HepG2 (cell line): ENCODE results near the gene COG5. TPM values are rescaled to one million over a fixed set of nuclear protein-coding genes. Genes with fewer than 3 reads are reported as not detected.

ENCODE experiments used
- ARID2 ChIP-seq: sonication (generic); formaldehyde crosslinking; IDR thresholded peaks from 2 replicates; pipeline ENCODE4 v1.8.1; 2022; ENCODE audit warnings: mild to moderate bottlenecking, missing genetic modification reagents, borderline replicate concordance
- ARNT2 ChIP-seq: sonication (generic); formaldehyde crosslinking; IDR thresholded peaks from 2 replicates; pipeline ENCODE4 v1.8.0; 2022; ENCODE audit warnings: mild to moderate bottlenecking, low read depth, missing genetic modification reagents, moderate library complexity
- FOXK1 ChIP-seq: sonication (generic); formaldehyde crosslinking; IDR thresholded peaks from 2 replicates; pipeline ENCODE4 v1.4.0; 2020; ENCODE audit warnings: low read depth, missing genetic modification reagents, borderline replicate concordance
- FOXK2 ChIP-seq: fragments of 450-650 bp; IDR thresholded peaks from 2 replicates; pipeline ENCODE4 v1.6.1; 2016
- FOXM1 ChIP-seq: sonication (generic); formaldehyde crosslinking; IDR thresholded peaks from 2 replicates; pipeline ENCODE4 v1.5.0; 2020; ENCODE audit warnings: missing genetic modification reagents
- GMEB2 ChIP-seq: IDR thresholded peaks from 2 replicates; pipeline ENCODE4 v1.6.1; 2016; ENCODE audit warnings: missing biosample characterization, missing genetic modification reagents, low read depth
- KDM4B ChIP-seq: sonication (generic); formaldehyde crosslinking; IDR thresholded peaks from 2 replicates; pipeline ENCODE4 v1.4.0; 2020; ENCODE audit warnings: missing genetic modification reagents
- KDM5A ChIP-seq: fragments of 200-600 bp; sonication (generic); IDR thresholded peaks from 2 replicates; pipeline ENCODE4 v1.7.0; 2018; ENCODE audit warnings: antibody characterized with exemption, mild to moderate bottlenecking, low read length, borderline replicate concordance
- NCOA1 ChIP-seq: sonication (generic); formaldehyde crosslinking; IDR thresholded peaks from 2 replicates; pipeline ENCODE4 v1.9.0; 2021; ENCODE audit warnings: missing genetic modification reagents
- RAD21 ChIP-seq: fragments of 450-650 bp; formaldehyde crosslinking; IDR thresholded peaks from 2 replicates; pipeline ENCODE4 v1.5.0; 2020; ENCODE audit warnings: mild to moderate bottlenecking
- RCOR2 ChIP-seq: IDR thresholded peaks from 2 replicates; pipeline ENCODE4 v1.6.1; 2016; ENCODE audit warnings: missing biosample characterization, missing genetic modification reagents
- TCF12 ChIP-seq, 2 experiments: fragments of 450-650 bp in 1 of 2; sonication (generic) in 1 of 2; formaldehyde crosslinking in 1 of 2; IDR thresholded peaks; 2 replicates each; pipeline versions ENCODE4 v1.6.1 to v1.8.0; 2017 to 2022; ENCODE audit warnings: antibody characterized with exemption in 1 of 2, mild to moderate bottlenecking in 1 of 2, missing genetic modification reagents in 1 of 2, moderate library complexity in 1 of 2
- TOE1 ChIP-seq: sonication (generic); formaldehyde crosslinking; IDR thresholded peaks from 2 replicates; pipeline ENCODE4 v1.4.0; 2020; ENCODE audit warnings: mild to moderate bottlenecking, missing genetic modification reagents
- YEATS4 ChIP-seq: sonication (generic); formaldehyde crosslinking; IDR thresholded peaks from 2 replicates; pipeline ENCODE4 v1.4.0; 2020; ENCODE audit warnings: missing genetic modification reagents, borderline replicate concordance
- ZBTB40 ChIP-seq, 2 experiments: fragments of 450-650 bp in 1 of 2; sonication (generic) in 1 of 2; formaldehyde crosslinking in 1 of 2; IDR thresholded peaks; 2 replicates each; pipeline versions ENCODE4 v1.6.1 to v1.8.0; 2016 to 2022; ENCODE audit warnings: antibody characterized with exemption in 1 of 2, mild to moderate bottlenecking in 1 of 2, missing genetic modification reagents in 1 of 2
- ZFX ChIP-seq: sonication (generic); formaldehyde crosslinking; IDR thresholded peaks from 2 replicates; pipeline ENCODE4 v1.4.0; 2020; ENCODE audit warnings: mild to moderate bottlenecking, low read depth, missing genetic modification reagents, moderate library complexity
- ZNF451 ChIP-seq: sonication (generic); formaldehyde crosslinking; IDR thresholded peaks from 2 replicates; pipeline ENCODE4 v1.5.0; 2020; ENCODE audit warnings: mild to moderate bottlenecking, missing genetic modification reagents
- ZNF607 ChIP-seq: sonication (generic); formaldehyde crosslinking; IDR thresholded peaks from 2 replicates; pipeline ENCODE4 v1.5.1; 2020; ENCODE audit warnings: missing genetic modification reagents, mild to moderate bottlenecking, borderline replicate concordance
- ZNF777 ChIP-seq: sonication (generic); formaldehyde crosslinking; IDR thresholded peaks from 2 replicates; pipeline ENCODE4 v1.4.0; 2020; ENCODE audit warnings: missing genetic modification reagents
- polyA plus RNA-seq, 8 experiments: library from polyadenylated mRNA; depleted of rRNA in 3 of 8; stranded (reverse) in 7 of 8; unstranded in 1 of 8; fragments of >200 nt; fragmentation: Illumina TruSeq in 4 of 8; extraction: Trizol in 4 of 8; gene quantifications; 2 replicates each; pipeline versions ENCODE4 v1.2.1 to v1.2.3, GENCODE V29; 2011 to 2016; ENCODE audit warnings: low read depth in 4 of 8, missing spikeins in 1 of 8, mixed read lengths in 1 of 8; ENCODE audit not compliant: insufficient read depth in 1 of 8
- total RNA-seq, 5 experiments: library from RNA; depleted of rRNA; stranded (reverse); fragments of >200 nt; fragmentation: Illumina TruSeq; extraction: Trizol; gene quantifications; 2 replicates each; pipeline ENCODE4 v1.2.3, GENCODE V29; 2016; ENCODE audit warnings: low read depth in 1 of 5

The COG5 gene
- total and polyA plus RNA-seq, 2 of the 13 experiments (the other 11 are each of a cell fraction or from before 2014, with no cell fraction given): 20.4 to 31.3 TPM

- TF ChIP-seq ZNF451 (CRISPR knock-in tag) (no peak; the same call in 1 of the 2 replicates), ARNT2 (peak; percentile 87), NCOA1 (CRISPR knock-in tag) (peak; percentile 54; the same call in 1 of the 2 replicates), RAD21 (CRISPR knock-in tag) (peak; percentile 47), FOXK2 (peak; percentile 65; the same call in 1 of the 2 replicates), ARID2 (CRISPR knock-in tag) (peak; percentile 71; the same call in 1 of the 2 replicates), ZFX (CRISPR knock-in tag) (peak; percentile 95), ZBTB40 (IDR thresholded peaks at IDR 0.05) (no peak), ZBTB40 (CRISPR knock-in tag; IDR thresholded peaks at IDR 0.05) (peak; percentile 19; the same call in 1 of the 2 replicates), ZNF777 (CRISPR knock-in tag) (peak; percentile 75), TOE1 (CRISPR knock-in tag) (0 out of 2 replicates have a peak, but pooled peaks have one; percentile 29), FOXK1 (CRISPR knock-in tag) (peak; percentile 61; the same call in 1 of the 2 replicates), YEATS4 (peak; percentile 85), FOXM1 (CRISPR knock-in tag) (0 out of 2 replicates have a peak, but pooled peaks have one; percentile 15), KDM4B (CRISPR knock-in tag) (0 out of 2 replicates have a peak, but pooled peaks have one; percentile 52), KDM5A (peak; percentile 89), GMEB2 (no peak), ZNF607 (CRISPR knock-in tag) (peak; percentile 83; the same call in 1 of the 2 replicates), RCOR2 (no peak), TCF12 (IDR thresholded peaks at IDR 0.05) (no peak), TCF12 (CRISPR knock-in tag; IDR thresholded peaks at IDR 0.05) (0 out of 2 replicates have a peak, but pooled peaks have one; percentile 34)
These were observed at the start of gene COG5, which contains the start of gene DUS4L (continued) for GRCh38 chr7:107563775-107564552.
